Measurements from ENCODE around the gene MRPL28. TPM values are rescaled to one million over a fixed set of nuclear protein-coding genes. Genes with fewer than 3 reads are reported as not detected.

Gene MRPL28
- total and polyA plus RNA-seq, 2 donors (not counting 3 experiments of a cell fraction or from before 2014, with no cell fraction given): 104 to 180 TPM

GRCh38 chr16:368388-369158 lies 1.8 kb downstream of the MRPL28 start:
- Histone ChIP-seq H3K36me3 (ENCODE audit: control insufficient read depth in 2 of 2, extremely low read depth in 1 of 2, insufficient read depth in 2 of 2, low read length in 2 of 2) (peaks cover 2 to 34% of the 10 kb centered on the region in 2 experiments), H3K9me3 (replicated peaks; ENCODE audit: control insufficient read depth, insufficient read depth, low read length) (no peaks in the 10 kb centered on the region), H4K20me1 (replicated peaks; ENCODE audit: control insufficient read depth, extremely low read depth, insufficient read depth, low read length) (no peaks in the 10 kb centered on the region), H3K4me2 (ENCODE audit: insufficient read depth, low read length) (no peak overlapping the region), H3K4me3 (replicated peaks in 1 of 3; ENCODE audit: insufficient read depth in 1 of 3, low read depth in 1 of 3, low read length in 3 of 3) (no peak overlapping the region), H3K27me3 (ENCODE audit: control insufficient read depth in 2 of 2, insufficient read depth in 2 of 2, low read length in 2 of 2) (no peaks in the 10 kb centered on the region), H3K9me1 (replicated peaks; ENCODE audit: control insufficient read depth, extremely low read depth, insufficient read depth, low read length) (no peaks in the 10 kb centered on the region), H3K27ac (ENCODE audit: insufficient read depth, low read depth, low read length) (no peak overlapping the region), H2AFZ (ENCODE audit: low read depth, low read length) (no peak overlapping the region), H3K79me2 (ENCODE audit: control insufficient read depth, insufficient read depth, low read length) (no peaks in the 10 kb centered on the region), H3K9ac (replicated peaks; ENCODE audit: extremely low read depth, insufficient read depth, low read length) (no peak overlapping the region), H3K4me1 (ENCODE audit: control insufficient read depth, extremely low read depth, insufficient read depth, low read length) (peaks cover 8% of the 10 kb centered on the region)
- no peak for FAIRE-seq
- intact Hi-C loops (cut with micrococcal nuclease) (no loop called here), dilution Hi-C loops (cut with MboI; ENCODE audit: extremely low pct_ligation_motif_present, low sequenced_read_pairs) (no loop called here)
- no TSS peak for BruUV-seq (replicated peaks)
- CTCF ChIA-PET: no interaction called here
- DNase-seq (ENCODE audit: low read depth, low spot score): no peak
- TF ChIP-seq EZH2 (IDR thresholded peaks at IDR 0.05; ENCODE audit: borderline replicate concordance, low read depth, low read length, severe bottlenecking) (no peak), POLR2A (IDR thresholded peaks at IDR 0.05; ENCODE audit: low read depth, low read length) (no peak), FOS (IDR thresholded peaks at IDR 0.05; ENCODE audit: borderline replicate concordance, insufficient read depth, low read length) (no peak), CTCF (IDR thresholded peaks at IDR 0.05; ENCODE audit: extremely low read depth in 1 of 2, insufficient read depth in 1 of 2, low read depth in 1 of 2, low read length in 2 of 2) (no peak), GATA2 (IDR thresholded peaks at IDR 0.05; ENCODE audit: insufficient read depth, insufficient read length, low read depth, low read length) (no peak), MYC (IDR thresholded peaks at IDR 0.05; ENCODE audit: low read depth, low read length) (no peak), JUN (IDR thresholded peaks at IDR 0.05; ENCODE audit: borderline replicate concordance, insufficient read depth, insufficient read length, low read depth) (no peak), POLR2AphosphoS5 (IDR thresholded peaks at IDR 0.05; ENCODE audit: insufficient read depth, low read depth, low read length) (no peak)
- TF ChIP-seq, protein P1, sequence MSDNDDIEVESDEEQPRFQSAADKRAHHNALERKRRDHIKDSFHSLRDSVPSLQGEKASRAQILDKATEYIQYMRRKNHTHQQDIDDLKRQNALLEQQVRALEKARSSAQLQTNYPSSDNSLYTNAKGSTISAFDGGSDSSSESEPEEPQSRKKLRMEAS (IDR thresholded peaks at IDR 0.05; ENCODE audit: insufficient read depth, insufficient read length): no peak
- POLR2A ChIA-PET: no interaction called here

Measured in endothelial cell of umbilical vein (primary cell).